Aorta (tissue), 5 donors: ENCODE results near the gene FAM131B. TPM values are rescaled to one million over a fixed set of nuclear protein-coding genes. Genes with fewer than 3 reads are reported as not detected.
A peak's percentile ranks its signal among the peaks of the same experiment; 100 is the strongest.

ENCODE experiments used
- ATAC-seq: fragments of 200-7000 bp; cut with Tn5 transposase; one replicate; pipeline ENCODE4 v1.9.1; 2022; ENCODE audit warnings: moderate library complexity; ENCODE audit not compliant: low FRiP score
- DNase-seq, 2 donors: peaks; one replicate each; pipeline ENCODE4 v3.0.0-alpha.2; 2020
- H3K27ac ChIP-seq, 2 donors: one replicate each; pipeline ENCODE4 v1.5.1; 2013; ENCODE audit warnings: low read length in 2 of 2, mild to moderate bottlenecking in 2 of 2, moderate library complexity in 2 of 2, control low read depth in 1 of 2, inconsistent platforms in 1 of 2, low read depth in 1 of 2
- H3K27me3 ChIP-seq, 2 donors: one replicate each; pipeline ENCODE4 v1.6.1; 2013; ENCODE audit warnings: control low read depth in 1 of 2, low read length in 1 of 2, mild to moderate bottlenecking in 1 of 2, moderate library complexity in 1 of 2; ENCODE audit not compliant: insufficient read depth in 2 of 2, control insufficient read depth in 1 of 2
- H3K36me3 ChIP-seq, 2 donors: one replicate each; pipeline ENCODE4 v1.6.1; 2013; ENCODE audit warnings: control low read depth in 1 of 2, low read length in 1 of 2, mild to moderate bottlenecking in 1 of 2; ENCODE audit not compliant: insufficient read depth in 2 of 2, control insufficient read depth in 1 of 2
- H3K4me1 ChIP-seq, 2 donors: one replicate each; pipeline ENCODE4 v1.6.1; 2013; ENCODE audit warnings: low read length in 2 of 2, control low read depth in 1 of 2, mild to moderate bottlenecking in 1 of 2, moderate library complexity in 1 of 2; ENCODE audit not compliant: insufficient read depth in 2 of 2, control insufficient read depth in 1 of 2
- H3K4me3 ChIP-seq, 2 donors: one replicate each; pipeline ENCODE4 v1.5.1; 2013; ENCODE audit warnings: low read length in 2 of 2, control low read depth in 1 of 2, mild to moderate bottlenecking in 1 of 2
- H3K9me3 ChIP-seq: one replicate; pipeline ENCODE4 v1.6.1; 2013; ENCODE audit warnings: mild to moderate bottlenecking, low read length; ENCODE audit not compliant: control insufficient read depth
- WGBS, 2 donors: extraction: QIAGEN DNeasy Blood & Tissue Kit; methylation state at CpG; one replicate each; pipeline ENCODE4 v1.1.7; 2013; 5-methylcytosine and 5-hydroxymethylcytosine counted together
- intact Hi-C, 2 donors: fragments of 100-400 bp; cut with DNase I; formaldehyde crosslinking; loops; one replicate each; pipeline versions ENCODE4 v1.14.2 to v1.15.0; 2022
- polyA plus RNA-seq, 2 donors: library from polyadenylated mRNA; stranded (reverse); fragments of 200-250 nt; gene quantifications; one replicate each; pipeline ENCODE4 v1.2.3, GENCODE V29; 2013
- total RNA-seq, 2 donors: library from RNA; stranded (reverse); fragmentation: NEBNext Ultra II Directional; extraction: Animal tissue kit (Norgen Biotek cat#: 25700); gene quantifications; one replicate each; pipeline ENCODE4 v1.2.1, GENCODE V29; 2021
- donor health status: healthy with polysubstance abuse.
- donor health status: Bipolar disorder and iron deficiency.
- donor health status: DM: no; HTN: no; CAD: no.
- donor health status: DM: no; HTN: no; CAD: no.
- donor health status: DM: yes; HTN: yes; CAD: no.

Gene FAM131B
- total and polyA plus RNA-seq, 4 donors, result 0.41 to 3.8 (median 1.9) TPM

DNA sequence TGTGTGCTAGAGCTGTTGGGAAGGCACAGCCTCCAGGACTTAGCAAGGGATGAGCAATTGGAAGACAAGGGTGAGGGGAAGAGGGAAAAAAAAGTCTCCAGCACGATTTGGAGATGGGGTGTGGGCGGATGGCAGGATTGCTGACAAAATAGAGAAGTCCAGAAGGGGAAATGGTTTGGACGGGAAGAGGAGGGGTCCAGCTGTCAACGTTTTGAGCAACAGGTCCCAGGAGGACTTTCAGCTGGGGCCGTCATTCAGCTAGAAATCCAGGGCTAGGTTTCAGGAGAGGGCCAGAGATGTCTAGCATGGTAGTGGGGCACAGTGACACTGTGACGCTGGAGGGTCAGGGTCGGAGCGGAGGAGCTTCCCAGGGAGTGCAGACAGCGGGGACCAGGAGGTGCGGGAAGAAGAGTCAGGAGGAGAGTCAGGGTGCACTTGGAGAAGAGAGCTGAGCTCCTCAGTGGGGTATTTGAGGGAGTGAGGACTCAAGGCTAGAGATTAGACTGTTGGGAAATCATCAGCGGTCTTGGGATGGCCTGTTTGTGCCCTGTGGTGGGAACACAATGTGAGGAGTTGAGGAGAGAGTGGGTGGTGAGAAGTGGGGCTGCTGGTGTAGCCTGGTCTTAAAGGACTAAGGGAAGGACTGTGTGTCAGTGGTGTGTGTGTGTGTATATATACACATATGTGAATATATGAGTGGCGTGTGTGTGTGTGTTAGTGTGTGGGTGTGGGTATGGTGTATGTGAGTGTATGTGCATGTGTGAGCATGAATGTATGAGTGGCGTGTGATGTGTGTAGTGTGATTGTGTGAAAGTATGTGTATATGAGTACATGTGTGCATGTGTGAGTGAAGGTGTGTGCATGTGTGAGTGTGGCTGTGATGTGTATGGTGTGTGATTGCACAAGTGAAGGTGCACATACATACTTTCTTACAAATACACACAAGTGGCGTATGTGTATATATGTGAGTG, 22.4 kb upstream of the FAM131B start:
- 20% methylated on average over 14 of the region's 14 CpGs for WGBS, 2 donors
- DNase-seq (peak; percentile 54 to 72), ATAC-seq (no peak)
- Histone ChIP-seq H3K27ac (peak overlapping the region; percentile 43 to 46), H3K4me3 (peak overlapping the region in 1 of 2 donors; percentile 8), H3K4me1 (peaks cover 2 to 4% of the 10 kb centered on the region in 2 donors), H3K36me3 (peaks cover 0 to 3% of the 10 kb centered on the region in 2 donors), H3K27me3 (no peaks in the 10 kb centered on the region), H3K9me3 (no peaks in the 10 kb centered on the region)
- intact Hi-C loops, result no loop called here

DNA sequence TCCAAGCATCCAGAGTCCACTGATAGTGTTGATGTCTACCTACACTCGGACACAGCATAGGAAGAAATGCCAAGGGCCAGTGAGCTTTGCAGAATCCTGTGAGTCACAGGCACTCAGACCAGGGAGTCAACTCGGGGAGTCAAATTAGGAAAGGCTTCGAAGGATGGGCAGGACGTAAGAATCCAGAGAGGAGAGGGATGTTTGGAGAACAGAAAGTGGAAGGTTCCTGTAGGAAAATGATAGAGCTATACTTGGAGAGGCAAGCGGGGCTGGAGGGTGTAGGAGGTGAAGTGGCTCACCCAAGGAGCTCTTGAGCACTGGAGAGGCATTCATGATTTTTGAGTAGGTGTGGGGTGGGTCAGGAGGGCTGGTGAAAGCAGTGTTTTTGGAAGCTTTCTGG, 21.6 kb upstream of the FAM131B start:
- 2 to 3% methylated on average over 5 of the region's 5 CpGs for WGBS, 2 donors
- no peak for ATAC-seq
- Histone ChIP-seq H3K27ac (peak overlapping the region in 1 of 2 donors; percentile 43), H3K36me3 (peaks cover 0 to 3% of the 10 kb centered on the region in 2 donors), H3K4me3 (peak overlapping the region in 1 of 2 donors; percentile 8), H3K27me3 (no peaks in the 10 kb centered on the region), H3K9me3 (no peaks in the 10 kb centered on the region), H3K4me1 (peaks cover 2 to 4% of the 10 kb centered on the region in 2 donors)
- peak in 1 of 2 donors; percentile 59 for DNase-seq
- intact Hi-C loops, result no loop called here

DNA sequence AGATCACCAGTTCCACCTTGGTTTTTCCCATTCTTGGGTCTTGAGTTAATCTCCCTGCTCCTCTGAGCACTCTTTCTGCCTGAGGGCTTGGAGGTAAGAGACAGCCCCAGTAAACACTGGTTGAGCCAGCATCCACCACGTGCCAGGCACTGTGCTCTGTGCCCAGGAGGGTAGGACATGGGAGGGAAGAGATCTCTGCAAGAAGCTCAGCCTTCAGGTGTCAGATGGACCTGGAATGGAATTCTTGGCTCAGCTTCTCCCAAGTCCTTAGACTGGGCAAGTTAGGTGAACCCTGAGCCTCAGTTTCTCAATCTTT, 21.1 kb upstream of the FAM131B start:
- 0 to 3% methylated on average over 1 of the region's 1 CpG for WGBS, 2 donors
- H3K4me3 ChIP-seq, result peak overlapping the region; percentile 8 to 22
- peak overlapping the region in 1 of 2 donors; percentile 95 for H3K27ac ChIP-seq
- DNase-seq, result peak in 1 of 2 donors; percentile 57
- H3K4me1 ChIP-seq, result peaks cover 2 to 4% of the 10 kb centered on the region in 2 donors
- no peaks in the 10 kb centered on the region for H3K27me3 ChIP-seq
- no peak for ATAC-seq
- H3K9me3 ChIP-seq, result no peaks in the 10 kb centered on the region
- intact Hi-C loops, result no loop called here
- H3K36me3 ChIP-seq, result peaks cover 0 to 1% of the 10 kb centered on the region in 2 donors

DNA sequence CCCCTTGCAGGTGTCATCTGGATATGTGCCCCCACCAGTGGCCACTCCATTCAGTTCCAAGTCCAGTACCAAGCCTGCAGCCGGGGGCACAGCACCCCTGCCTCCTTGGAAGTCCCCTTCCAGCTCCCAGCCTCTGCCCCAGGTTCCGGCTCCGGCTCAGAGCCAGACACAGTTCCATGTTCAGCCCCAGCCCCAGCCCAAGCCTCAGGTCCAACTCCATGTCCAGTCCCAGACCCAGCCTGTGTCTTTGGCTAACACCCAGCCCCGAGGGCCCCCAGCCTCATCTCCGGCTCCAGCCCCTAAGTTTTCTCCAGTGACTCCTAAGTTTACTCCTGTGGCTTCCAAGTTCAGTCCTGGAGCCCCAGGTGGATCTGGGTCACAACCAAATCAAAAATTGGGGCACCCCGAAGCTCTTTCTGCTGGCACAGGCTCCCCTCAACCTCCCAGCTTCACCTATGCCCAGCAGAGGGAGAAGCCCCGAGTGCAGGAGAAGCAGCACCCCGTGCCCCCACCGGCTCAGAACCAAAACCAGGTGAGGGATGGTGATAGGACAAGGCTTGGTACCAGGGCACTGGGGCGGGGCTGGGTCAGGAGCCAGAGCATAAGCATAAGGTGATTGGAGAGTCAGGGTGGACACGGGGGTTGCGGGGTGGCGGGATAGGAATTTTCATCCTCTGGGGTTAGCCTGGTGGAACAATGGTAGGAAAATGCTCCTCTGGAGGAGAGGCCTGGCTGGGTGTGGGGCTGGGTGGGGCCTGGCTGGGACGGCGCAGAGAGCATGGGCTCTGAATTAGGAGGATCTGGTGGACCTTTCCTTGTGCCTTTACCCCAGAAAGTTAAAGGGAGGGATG, 20.5 kb upstream of the FAM131B start:
- intact Hi-C loops, result no loop called here
- DNase-seq (peak in 1 of 2 donors; percentile 76), ATAC-seq (no peak)
- H3K27ac ChIP-seq, result peak overlapping the region; percentile 8 to 95
- WGBS, 2 donors, result 10 to 13% methylated on average over 15 of the region's 15 CpGs
- peaks cover 0 to 1% of the 10 kb centered on the region in 2 donors for H3K36me3 ChIP-seq
- peaks cover 2 to 4% of the 10 kb centered on the region in 2 donors for H3K4me1 ChIP-seq
- H3K4me3 ChIP-seq, result peak overlapping the region; percentile 91 to 95
- no peaks in the 10 kb centered on the region for H3K27me3 ChIP-seq
- no peaks in the 10 kb centered on the region for H3K9me3 ChIP-seq

DNA sequence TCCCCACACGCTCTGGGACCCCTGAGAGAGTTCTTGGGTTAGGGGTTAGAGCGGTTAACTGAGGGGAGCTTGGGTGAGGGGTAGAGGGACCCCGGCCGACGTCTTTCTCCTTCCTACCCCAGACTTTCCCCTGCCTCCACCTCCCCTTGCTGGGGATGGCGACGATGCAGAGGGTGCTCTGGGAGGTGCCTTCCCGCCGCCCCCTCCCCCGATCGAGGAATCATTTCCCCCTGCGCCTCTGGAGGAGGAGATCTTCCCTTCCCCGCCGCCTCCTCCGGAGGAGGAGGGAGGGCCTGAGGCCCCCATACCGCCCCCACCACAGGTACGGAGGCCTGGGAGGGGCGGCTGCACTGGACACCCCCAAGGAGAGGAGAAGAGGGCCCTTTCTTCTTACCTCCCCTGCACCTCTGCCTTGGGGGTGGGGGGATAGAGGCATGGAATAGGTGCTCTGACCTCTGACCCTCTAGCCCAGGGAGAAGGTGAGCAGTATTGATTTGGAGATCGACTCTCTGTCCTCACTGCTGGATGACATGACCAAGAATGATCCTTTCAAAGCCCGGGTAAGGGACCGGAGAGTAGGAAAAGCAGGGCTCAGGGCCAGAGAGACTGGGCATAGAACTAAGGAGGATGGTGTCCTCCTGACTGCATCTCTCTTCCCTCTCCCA, 19.7 kb upstream of the FAM131B start:
- H3K27ac ChIP-seq, result peak overlapping the region; percentile 95 to 100
- no peak for ATAC-seq
- no peaks in the 10 kb centered on the region for H3K27me3 ChIP-seq
- H3K9me3 ChIP-seq, result no peaks in the 10 kb centered on the region
- intact Hi-C loops, result no loop called here
- H3K4me3 ChIP-seq, result peak overlapping the region; percentile 91 to 95
- peak in 1 of 2 donors; percentile 76 for DNase-seq
- H3K4me1 ChIP-seq, result peaks cover 2 to 4% of the 10 kb centered on the region in 2 donors
- WGBS, 2 donors, result 1 to 2% methylated on average over 9 to 21 of the region's 21 CpGs
- peaks cover 0 to 1% of the 10 kb centered on the region in 2 donors for H3K36me3 ChIP-seq

DNA sequence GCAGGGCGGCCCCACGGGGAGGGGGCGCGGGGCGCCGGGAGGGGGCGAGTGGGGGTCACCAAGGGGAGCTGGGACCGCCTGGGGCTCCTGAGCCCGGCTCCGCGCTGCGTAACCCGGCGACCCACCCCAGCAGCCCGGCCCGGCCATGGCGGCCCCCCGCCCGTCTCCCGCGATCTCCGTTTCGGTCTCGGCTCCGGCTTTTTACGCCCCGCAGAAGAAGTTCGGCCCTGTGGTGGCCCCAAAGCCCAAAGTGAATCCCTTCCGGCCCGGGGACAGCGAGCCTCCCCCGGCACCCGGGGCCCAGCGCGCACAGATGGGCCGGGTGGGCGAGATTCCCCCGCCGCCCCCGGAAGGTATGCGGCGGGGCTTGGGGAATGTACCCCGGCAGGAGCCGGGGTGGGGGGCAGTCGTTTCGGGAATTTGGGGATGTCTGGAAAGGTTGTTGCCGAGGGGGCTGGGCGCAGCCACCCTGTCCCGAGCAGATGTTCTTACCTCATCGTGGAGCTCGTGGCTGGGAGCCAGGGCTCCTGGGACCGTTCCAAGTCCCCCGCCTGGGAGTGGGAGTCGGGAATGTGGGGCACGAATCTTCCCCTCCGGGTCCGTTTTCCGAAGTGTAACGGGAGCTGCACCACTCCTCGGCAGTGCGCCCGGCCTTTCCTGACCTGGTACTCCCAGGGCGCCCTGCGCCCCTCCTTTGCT, 19.1 kb upstream of the FAM131B start:
- Histone ChIP-seq H3K27me3 (no peaks in the 10 kb centered on the region), H3K9me3 (no peaks in the 10 kb centered on the region), H3K4me3 (peak overlapping the region; percentile 91 to 95), H3K4me1 (peaks cover 2 to 4% of the 10 kb centered on the region in 2 donors), H3K36me3 (peaks cover 0 to 1% of the 10 kb centered on the region in 2 donors), H3K27ac (peak overlapping the region; percentile 95 to 100)
- WGBS, 2 donors, result 0% methylated on average over 54 to 64 of the region's 64 CpGs
- ATAC-seq (no peak), DNase-seq (peak; percentile 85 to 95)
- intact Hi-C loops, result loop anchor here in 1 of 2 donors (1.0 kb wide), 1 partner anchor 10 kb away; no protein-coding TSS in a partner anchor

DNA sequence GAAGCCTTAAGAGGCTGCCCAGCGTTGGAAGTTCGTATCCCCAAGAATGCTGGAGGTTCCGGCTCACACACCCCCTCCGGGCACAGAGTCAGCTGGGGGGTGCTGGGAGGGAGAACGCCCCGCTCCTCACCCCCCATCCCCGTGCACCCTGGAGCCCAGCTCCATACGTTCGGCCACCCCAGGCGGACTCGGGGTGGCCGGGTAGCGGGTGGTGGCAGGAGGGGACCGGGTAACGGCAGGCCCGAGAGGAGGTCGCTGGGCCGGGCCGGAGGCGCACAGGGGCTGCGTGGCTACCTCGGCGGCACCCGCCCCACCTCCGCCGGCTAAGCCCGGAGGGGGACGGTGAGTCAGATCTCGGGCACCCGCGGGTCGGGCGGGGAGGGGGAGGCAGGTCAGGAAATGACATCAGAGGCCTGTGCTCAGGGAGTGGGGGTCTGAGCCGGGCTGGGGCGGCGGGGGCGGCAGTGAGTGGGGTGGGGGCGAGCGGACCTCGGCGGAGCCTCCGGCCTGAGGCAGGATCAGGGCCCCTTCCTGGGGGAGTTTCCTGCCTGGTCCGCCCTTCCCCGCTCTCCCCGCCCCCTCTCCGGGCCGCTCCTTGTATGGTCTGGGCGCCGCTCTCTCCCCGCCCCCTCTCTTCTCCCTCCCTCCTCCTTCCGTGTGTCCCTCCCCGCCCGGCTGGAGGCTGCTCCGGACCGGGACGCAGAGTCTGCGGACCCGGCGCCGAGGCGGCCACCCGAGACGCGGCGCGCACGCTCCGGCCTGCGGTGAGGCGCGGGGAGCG, 18.3 kb upstream of the FAM131B start, which contains the start of gene ZYX:
Gene ZYX (plus strand): TSS at position 700 of the 781 bp plus-strand sequence. CDS start 227 bp downstream, outside the sequence.
- 1 to 2% methylated on average over 33 to 72 of the region's 72 CpGs for WGBS, 2 donors
- peak within 1 kb of the TSS; percentile 96 to 100 for H3K27ac ChIP-seq
- peak; percentile 98 to 99 for DNase-seq
- H3K27me3 ChIP-seq, result no peaks in the 10 kb centered on the region
- peaks cover 0 to 2% of the 10 kb centered on the region in 2 donors for H3K4me1 ChIP-seq
- H3K4me3 ChIP-seq, result peak within 1 kb of the TSS; percentile 91 to 95
- H3K36me3 ChIP-seq, result peaks cover 0 to 1% of the 10 kb centered on the region in 2 donors
- ATAC-seq, result peak; percentile 92
- H3K9me3 ChIP-seq, result no peaks in the 10 kb centered on the region
- intact Hi-C loops, result loop anchor here in 1 of 2 donors (1.0 kb wide), 1 partner anchor 10 kb away; no protein-coding TSS in a partner anchor
